HepG2 (cell line): ENCODE results near the gene MYOF. TPM values are rescaled to one million over a fixed set of nuclear protein-coding genes. Genes with fewer than 3 reads are reported as not detected.

Source experiments
- ATAC-seq: fragments of 200-7000 bp; cut with Tn5 transposase; 3 replicates; pipeline ENCODE4 v1.9.1; 2020; ENCODE audit warnings: mild to moderate bottlenecking, moderate library complexity
- BruUV-seq: library from RNA; stranded (reverse); fragments of 400-500 nt; replicated peaks from 2 replicates; lab custom pipeline; 2021; lab: Mats Ljungman, UMichigan
- CTCF ChIA-PET: fragments of 300-600 bp; formaldehyde crosslinking; extraction: SDS; loops from one replicate; lab custom pipeline; 2021; ENCODE audit warnings: low total read pairs, inconsistent platforms, low intra/inter-chr PET ratio; lab: Yijun Ruan, JAX
- POLR2A ChIA-PET: fragments of 350-600 bp; sonication (Branson Sonifier 250); formaldehyde crosslinking; loops from one replicate; lab custom pipeline; 2020; ENCODE audit warnings: antibody characterized with exemption, inconsistent platforms; lab: Yijun Ruan, JAX
- DNase-seq: peaks from one replicate; pipeline ENCODE4 v3.0.0-alpha.2; 2015; ENCODE audit warnings: low spot score
- FAIRE-seq: peaks from 3 replicates; lab custom pipeline; 2011; peaks lifted over from hg19 to GRCh38; lab: Jason Lieb, UNC
- H2AFZ ChIP-seq: one replicate; pipeline ENCODE4 v1.6.1; 2011; ENCODE audit warnings: low read length, inconsistent platforms
- H3K27ac ChIP-seq: fragments of 300-600 bp; 3 replicates; pipeline ENCODE4 v1.8.0; 2011; ENCODE audit warnings: mixed run types, mild to moderate bottlenecking, mixed read lengths, low read length, inconsistent platforms; ENCODE audit not compliant: insufficient read depth; ENCODE audit errors: extremely low read length
- H3K27me3 ChIP-seq, 2 experiments: fragments of 200-600 bp in 1 of 2; 2 replicates in 1 of 2; 3 replicates in 1 of 2; pipeline versions ENCODE4 v1.6.0 to v1.8.0; 2011; ENCODE audit warnings: low read length in 2 of 2, mild to moderate bottlenecking in 2 of 2, moderate library complexity in 2 of 2, inconsistent platforms in 1 of 2; ENCODE audit not compliant: insufficient read depth in 2 of 2, control insufficient read depth in 1 of 2
- H3K36me3 ChIP-seq, 2 experiments: fragments of 200-600 bp in 1 of 2; replicated peaks in 1 of 2; 2 replicates in 1 of 2; 3 replicates in 1 of 2; pipeline versions ENCODE4 v1.5.1 to v1.8.0; 2011; ENCODE audit warnings: low read length in 2 of 2, inconsistent platforms in 1 of 2; ENCODE audit not compliant: insufficient read depth in 2 of 2, control insufficient read depth in 1 of 2
- H3K4me1 ChIP-seq: 2 replicates; pipeline ENCODE4 v1.5.1; 2012; ENCODE audit warnings: low read length, inconsistent platforms; ENCODE audit not compliant: insufficient read depth
- H3K4me2 ChIP-seq: 2 replicates; pipeline ENCODE4 v1.6.0; 2011; ENCODE audit warnings: low read depth, low read length, inconsistent platforms
- H3K4me3 ChIP-seq, 3 experiments: fragments of 200-600 bp in 1 of 3; sonication (generic), shearing (Covaris generic) in 1 of 3; replicated peaks in 1 of 3; 2 replicates each; pipeline ENCODE4 v1.5.1; 2011 to 2016; ENCODE audit warnings: low read length in 3 of 3, inconsistent platforms in 2 of 3, low read depth in 2 of 3, mild to moderate bottlenecking in 2 of 3, control low read depth in 1 of 3, mixed read lengths in 1 of 3; ENCODE audit not compliant: insufficient read depth in 1 of 3
- H3K79me2 ChIP-seq: one replicate; pipeline ENCODE4 v1.6.1; 2011; ENCODE audit warnings: low read length, inconsistent platforms; ENCODE audit not compliant: insufficient read depth
- H3K9ac ChIP-seq: 2 replicates; pipeline ENCODE4 v1.6.0; 2011; ENCODE audit warnings: mild to moderate bottlenecking, low read depth, low read length, inconsistent platforms; ENCODE audit not compliant: insufficient read depth
- H3K9me3 ChIP-seq: 2 replicates; pipeline ENCODE4 v1.5.1; 2012; ENCODE audit warnings: mild to moderate bottlenecking, low read length
- H4K20me1 ChIP-seq: 2 replicates; pipeline ENCODE4 v1.6.0; 2011; ENCODE audit warnings: inconsistent platforms, mild to moderate bottlenecking, low read length, moderate library complexity; ENCODE audit not compliant: insufficient read depth
- IKZF4 ChIP-seq: sonication (generic); formaldehyde crosslinking; IDR thresholded peaks from 2 replicates; pipeline ENCODE4 v1.5.1; 2020; ENCODE audit warnings: borderline replicate concordance, mild to moderate bottlenecking, low read depth, missing genetic modification reagents; ENCODE audit errors: not compliant biosample characterization
- MAFG ChIP-seq: sonication (generic); formaldehyde crosslinking; IDR thresholded peaks from 2 replicates; pipeline ENCODE4 v1.5.1; 2020; ENCODE audit warnings: mild to moderate bottlenecking, missing genetic modification reagents
- RAD21 ChIP-seq: fragments of 450-650 bp; formaldehyde crosslinking; IDR thresholded peaks from 2 replicates; pipeline ENCODE4 v1.5.0; 2020; ENCODE audit warnings: mild to moderate bottlenecking
- RXRB ChIP-seq: IDR thresholded peaks from 2 replicates; pipeline ENCODE4 v1.6.1; 2016; ENCODE audit warnings: borderline replicate concordance, missing genetic modification reagents, missing compliant biosample characterization
- SOX5 ChIP-seq: IDR thresholded peaks from 2 replicates; pipeline ENCODE4 v1.6.1; 2016; ENCODE audit warnings: borderline replicate concordance
- STAT5B ChIP-seq: sonication (generic); formaldehyde crosslinking; IDR thresholded peaks from 2 replicates; pipeline ENCODE4 v1.4.0; 2020; ENCODE audit warnings: missing genetic modification reagents
- TAF1 ChIP-seq: sonication (generic); formaldehyde crosslinking; IDR thresholded peaks from 2 replicates; pipeline ENCODE4 v1.4.0; 2020; ENCODE audit warnings: missing genetic modification reagents
- TOPORS ChIP-seq: sonication (generic); formaldehyde crosslinking; IDR thresholded peaks from 2 replicates; pipeline ENCODE4 v1.8.0; 2023; ENCODE audit warnings: mild to moderate bottlenecking, missing genetic modification reagents
- ZFP37 ChIP-seq: sonication (generic); formaldehyde crosslinking; IDR thresholded peaks from 2 replicates; pipeline ENCODE4 v1.4.0; 2020; ENCODE audit warnings: missing genetic modification reagents, borderline replicate concordance
- ZNF451 ChIP-seq: sonication (generic); formaldehyde crosslinking; IDR thresholded peaks from 2 replicates; pipeline ENCODE4 v1.5.0; 2020; ENCODE audit warnings: mild to moderate bottlenecking, missing genetic modification reagents
- ZNF747 ChIP-seq: sonication (generic); formaldehyde crosslinking; IDR thresholded peaks from 2 replicates; pipeline ENCODE4 v1.8.1; 2023; ENCODE audit warnings: missing genetic modification reagents, mild to moderate bottlenecking, borderline replicate concordance
- ZNF782 ChIP-seq: sonication (generic); formaldehyde crosslinking; IDR thresholded peaks from 2 replicates; pipeline ENCODE4 v1.4.0; 2020; ENCODE audit warnings: missing genetic modification reagents, mild to moderate bottlenecking, borderline replicate concordance
- ZNF792 ChIP-seq: IDR thresholded peaks from 2 replicates; pipeline ENCODE4 v1.6.1; 2016
- WGBS: methylation state at CpG from one replicate; pipeline ENCODE4 v1.1.6; 2017; ENCODE audit warnings: low lambda C conversion rate; 5-methylcytosine and 5-hydroxymethylcytosine counted together
- in situ Hi-C: cut with HindIII; loops from 2 replicates; pipeline ENCODE4 v1.10.0; 2017; ENCODE audit warnings: low pct_unique_long_range_greater_than_20kb; ENCODE audit not compliant: extremely low pct_ligation_motif_present
- intact Hi-C: fragments of 100-400 bp; cut with micrococcal nuclease; formaldehyde crosslinking; loops from one replicate; pipeline ENCODE4 v1.10.0; 2022; ENCODE audit not compliant: unreplicated experiment
- polyA plus RNA-seq, 8 experiments: library from polyadenylated mRNA; depleted of rRNA in 3 of 8; stranded (reverse) in 7 of 8; unstranded in 1 of 8; fragments of >200 nt; fragmentation: Illumina TruSeq in 4 of 8; extraction: Trizol in 4 of 8; gene quantifications; 2 replicates each; pipeline versions ENCODE4 v1.2.1 to v1.2.3, GENCODE V29; 2011 to 2016; ENCODE audit warnings: low read depth in 4 of 8, missing spikeins in 1 of 8, mixed read lengths in 1 of 8; ENCODE audit not compliant: insufficient read depth in 1 of 8
- total RNA-seq, 5 experiments: library from RNA; depleted of rRNA; stranded (reverse); fragments of >200 nt; fragmentation: Illumina TruSeq; extraction: Trizol; gene quantifications; 2 replicates each; pipeline ENCODE4 v1.2.3, GENCODE V29; 2016; ENCODE audit warnings: low read depth in 1 of 5
- TF ChIP-seq, protein P1 (sequence below): sonication (generic); formaldehyde crosslinking; IDR thresholded peaks from 2 replicates; pipeline ENCODE4 v1.8.1; 2023; ENCODE audit warnings: missing genetic modification reagents, mild to moderate bottlenecking, borderline replicate concordance
- TF ChIP-seq, protein P2 (sequence below): sonication (generic); formaldehyde crosslinking; IDR thresholded peaks from 2 replicates; pipeline ENCODE4 v1.4.0; 2020; ENCODE audit warnings: missing genetic modification reagents, mild to moderate bottlenecking, borderline replicate concordance

MYOF gene
- total and polyA plus RNA-seq, 2 of the 13 experiments (the other 11 are each of a cell fraction or from before 2014, with no cell fraction given), result 0.18 to 0.42 TPM

DNA sequence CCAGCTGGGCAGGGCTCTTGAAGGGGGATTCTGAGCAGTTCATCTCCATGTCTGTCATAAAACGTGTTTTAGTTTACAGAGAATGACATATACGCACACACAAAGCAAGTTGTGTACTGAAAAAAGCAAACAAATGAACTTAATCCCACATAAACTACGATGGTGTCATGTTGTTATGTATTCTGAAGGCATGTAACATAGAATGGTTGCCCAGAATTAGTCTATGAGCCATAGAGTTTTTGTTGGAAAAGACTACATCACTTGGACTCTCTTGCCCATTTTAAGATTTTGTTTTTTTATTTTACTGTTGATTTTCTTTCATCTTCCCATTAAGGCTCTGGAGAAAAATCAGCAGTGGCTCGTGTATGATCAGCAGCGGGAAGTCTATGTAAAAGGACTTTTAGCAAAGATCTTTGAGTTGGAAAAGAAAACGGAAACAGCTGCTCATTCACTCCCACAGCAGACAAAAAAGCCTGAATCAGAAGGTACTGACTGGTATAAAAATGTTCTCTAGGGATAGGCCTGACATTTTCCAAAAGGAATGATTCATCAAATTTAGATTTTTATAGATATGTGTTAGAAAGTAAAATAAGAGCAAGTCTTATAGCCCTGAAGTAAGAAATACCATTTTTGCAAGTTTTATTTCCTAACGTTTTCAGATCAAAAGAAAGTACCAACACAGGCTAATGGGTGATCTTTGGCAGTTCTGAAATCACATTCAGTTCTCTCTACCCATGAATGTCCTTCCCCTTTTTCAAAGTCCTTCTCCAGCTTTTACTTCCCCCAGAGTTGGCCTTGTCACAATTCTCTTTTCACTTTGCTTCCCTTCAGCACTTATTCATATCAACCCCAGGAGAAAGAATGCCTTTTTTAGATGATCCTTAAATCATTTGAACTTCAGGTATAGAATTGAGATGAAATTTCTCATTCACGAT, 33.2 kb upstream of the MYOF start:
- ChIA-PET CTCF (no interaction called here), POLR2A (no interaction called here)
- Histone ChIP-seq H3K27me3 (no peaks in the 10 kb centered on the region), H3K79me2 (no peaks in the 10 kb centered on the region), H3K9me3 (no peaks in the 10 kb centered on the region), H3K9ac (no peak overlapping the region), H3K36me3 (peaks cover 4 to 32% of the 10 kb centered on the region in 2 experiments; a peak in 4 of 5 replicates), H3K27ac (no peak overlapping the region), H2AFZ (no peak overlapping the region), H3K4me2 (no peak overlapping the region), H4K20me1 (no peaks in the 10 kb centered on the region), H3K4me3 (no peak overlapping the region), H3K4me1 (no peaks in the 10 kb centered on the region)
- intact Hi-C loops, result no loop called here
- no peak for TF ChIP-seq ZNF747 (CRISPR knock-in tag)
- no peak for TF ChIP-seq ZNF792 (CRISPR knock-in tag)
- no peak for TF ChIP-seq RAD21 (CRISPR knock-in tag)
- TF ChIP-seq STAT5B, result no peak
- no peak for TF ChIP-seq MAFG (CRISPR knock-in tag)
- no peak for TF ChIP-seq ZNF782
- no peak for TF ChIP-seq RXRB (CRISPR knock-in tag)
- TF ChIP-seq, protein P1, sequence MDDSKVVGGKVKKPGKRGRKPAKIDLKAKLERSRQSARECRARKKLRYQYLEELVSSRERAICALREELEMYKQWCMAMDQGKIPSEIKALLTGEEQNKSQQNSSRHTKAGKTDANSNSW (CRISPR knock-in tag), result no peak
- no peak for TF ChIP-seq TOPORS
- TF ChIP-seq TAF1, result no peak
- TF ChIP-seq ZNF451 (CRISPR knock-in tag), result no peak
- no peak for TF ChIP-seq IKZF4
- TF ChIP-seq, protein P2, sequence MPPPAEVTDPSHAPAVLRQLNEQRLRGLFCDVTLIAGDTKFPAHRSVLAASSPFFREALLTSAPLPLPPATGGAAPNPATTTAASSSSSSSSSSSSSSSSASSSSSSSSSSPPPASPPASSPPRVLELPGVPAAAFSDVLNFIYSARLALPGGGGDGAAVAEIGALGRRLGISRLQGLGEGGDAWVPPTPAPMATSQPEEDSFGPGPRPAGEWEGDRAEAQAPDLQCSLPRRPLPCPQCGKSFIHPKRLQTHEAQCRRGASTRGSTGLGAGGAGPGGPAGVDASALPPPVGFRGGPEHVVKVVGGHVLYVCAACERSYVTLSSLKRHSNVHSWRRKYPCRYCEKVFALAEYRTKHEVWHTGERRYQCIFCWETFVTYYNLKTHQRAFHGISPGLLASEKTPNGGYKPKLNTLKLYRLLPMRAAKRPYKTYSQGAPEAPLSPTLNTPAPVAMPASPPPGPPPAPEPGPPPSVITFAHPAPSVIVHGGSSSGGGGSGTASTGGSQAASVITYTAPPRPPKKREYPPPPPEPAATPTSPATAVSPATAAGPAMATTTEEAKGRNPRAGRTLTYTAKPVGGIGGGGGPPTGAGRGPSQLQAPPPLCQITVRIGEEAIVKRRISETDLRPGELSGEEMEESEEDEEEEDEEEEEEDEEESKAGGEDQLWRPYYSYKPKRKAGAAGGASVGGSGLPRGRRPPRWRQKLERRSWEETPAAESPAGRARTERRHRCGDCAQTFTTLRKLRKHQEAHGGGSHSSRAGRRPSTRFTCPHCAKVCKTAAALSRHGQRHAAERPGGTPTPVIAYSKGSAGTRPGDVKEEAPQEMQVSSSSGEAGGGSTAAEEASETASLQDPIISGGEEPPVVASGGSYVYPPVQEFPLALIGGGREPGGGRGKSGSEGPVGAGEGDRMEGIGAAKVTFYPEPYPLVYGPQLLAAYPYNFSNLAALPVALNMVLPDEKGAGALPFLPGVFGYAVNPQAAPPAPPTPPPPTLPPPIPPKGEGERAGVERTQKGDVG (CRISPR knock-in tag), result no peak
- TF ChIP-seq SOX5, result no peak
- TF ChIP-seq ZFP37 (CRISPR knock-in tag), result no peak
- DNase-seq, result no peak
- no peak for FAIRE-seq
- ATAC-seq, result no peak
- BruUV-seq, result no TSS peak
- 86% methylated on average over 8 of the region's 8 CpGs for WGBS
- in situ Hi-C loops, result no loop called here
